ENCODE results near the gene MRPL44. TPM values are rescaled to one million over a fixed set of nuclear protein-coding genes. Genes with fewer than 3 reads are reported as not detected.

MRPL44 gene
- total RNA-seq, result 38.6 and 42.0 TPM in 2 replicates

- peak; percentile 97 for DNase-seq
Observed at GRCh38 chr2:223957092-223957851, at the start of gene MRPL44. MRPL44 (plus strand) TSS chr2:223957463; CDS start chr2:223957473, 10 bp downstream.

- no peak for DNase-seq
Observed at GRCh38 chr2:223908304-223908998, 48.8 kb upstream of the MRPL44 start.

GRCh38 chr2:223909001-223909741, 48.1 kb upstream of the MRPL44 start:
- DNase-seq, result peak; percentile 55

- no peak for DNase-seq
Observed at GRCh38 chr2:223914324-223914723, 42.9 kb upstream of the MRPL44 start.

- DNase-seq, result no peak
Observed at GRCh38 chr2:223915071-223915470, 42.2 kb upstream of the MRPL44 start.

GRCh38 chr2:223916181-223916920, 40.9 kb upstream of the MRPL44 start:
- DNase-seq, result no peak

- DNase-seq, result peak; percentile 80
Observed at GRCh38 chr2:223918671-223919134, 38.6 kb upstream of the MRPL44 start.

- no peak for DNase-seq
Observed at GRCh38 chr2:223920109-223920508, 37.2 kb upstream of the MRPL44 start.

- peak; percentile 51 for DNase-seq
Observed at GRCh38 chr2:223921204-223921603, 36.1 kb upstream of the MRPL44 start.

- no peak for DNase-seq
Observed at GRCh38 chr2:223922308-223922707, 35.0 kb upstream of the MRPL44 start.

GRCh38 chr2:223923976-223924375, 33.3 kb upstream of the MRPL44 start:
- DNase-seq, result peak; percentile 57

GRCh38 chr2:223925106-223925505, 32.2 kb upstream of the MRPL44 start:
- no peak for DNase-seq

- DNase-seq, result no peak
Observed at GRCh38 chr2:223928113-223929006, 28.9 kb upstream of the MRPL44 start.

- no peak for DNase-seq
Observed at GRCh38 chr2:223929571-223930102, 27.6 kb upstream of the MRPL44 start.

- DNase-seq, result no peak
Observed at GRCh38 chr2:223930103-223930976, 26.9 kb upstream of the MRPL44 start.

- DNase-seq, result no peak
Observed at GRCh38 chr2:223932816-223933800, 24.2 kb upstream of the MRPL44 start.

- DNase-seq, result no peak
Observed at GRCh38 chr2:223934870-223935269, 22.4 kb upstream of the MRPL44 start.

- DNase-seq, result no peak
Observed at GRCh38 chr2:223935459-223936125, 21.7 kb upstream of the MRPL44 start.

Data from dermis blood vessel endothelial cell (primary cell).